Duodenal mucosa (tissue), 2 donors: Measurements from ENCODE around the gene TET2.

Source experiments
- H3K27ac ChIP-seq: one replicate; pipeline ENCODE4 v1.7.0; 2013; ENCODE audit warnings: low read depth, low read length
- H3K27me3 ChIP-seq, 2 donors: one replicate each; pipeline ENCODE4 v1.7.0; 2013; ENCODE audit warnings: low read length in 2 of 2, control low read depth in 1 of 2; ENCODE audit not compliant: insufficient read depth in 2 of 2, control insufficient read depth in 1 of 2
- H3K36me3 ChIP-seq, 2 donors: one replicate each; pipeline ENCODE4 v1.7.0; 2013; ENCODE audit warnings: low read length in 2 of 2, control low read depth in 1 of 2; ENCODE audit not compliant: insufficient read depth in 2 of 2, control insufficient read depth in 1 of 2
- H3K4me1 ChIP-seq, 2 donors: one replicate each; pipeline ENCODE4 v1.7.0; 2013; ENCODE audit warnings: low read length in 2 of 2, control low read depth in 1 of 2; ENCODE audit not compliant: insufficient read depth in 2 of 2, control insufficient read depth in 1 of 2
- H3K4me3 ChIP-seq, 2 donors: one replicate each; pipeline ENCODE4 v1.7.0; 2013; ENCODE audit warnings: low read length in 2 of 2, low read depth in 1 of 2
- H3K9ac ChIP-seq, 2 donors: one replicate each; pipeline ENCODE4 v1.7.0; 2013; ENCODE audit warnings: low read length in 2 of 2, low read depth in 1 of 2
- H3K9me3 ChIP-seq, 2 donors: one replicate each; pipeline ENCODE4 v1.7.0; 2013; ENCODE audit warnings: low read length in 2 of 2, control low read depth in 1 of 2; ENCODE audit not compliant: control insufficient read depth in 1 of 2

The TET2 gene

GRCh38 chr4:105154576-105154975 lies 7.9 kb downstream of the TET2 start:
- Histone ChIP-seq H3K9me3 (no peaks in the 10 kb centered on the region), H3K9ac (no peak overlapping the region), H3K4me1 (peaks cover 0 to 26% of the 10 kb centered on the region in 2 donors), H3K4me3 (no peak overlapping the region), H3K27ac (no peak overlapping the region), H3K36me3 (no peaks in the 10 kb centered on the region), H3K27me3 (no peaks in the 10 kb centered on the region)

DNA sequence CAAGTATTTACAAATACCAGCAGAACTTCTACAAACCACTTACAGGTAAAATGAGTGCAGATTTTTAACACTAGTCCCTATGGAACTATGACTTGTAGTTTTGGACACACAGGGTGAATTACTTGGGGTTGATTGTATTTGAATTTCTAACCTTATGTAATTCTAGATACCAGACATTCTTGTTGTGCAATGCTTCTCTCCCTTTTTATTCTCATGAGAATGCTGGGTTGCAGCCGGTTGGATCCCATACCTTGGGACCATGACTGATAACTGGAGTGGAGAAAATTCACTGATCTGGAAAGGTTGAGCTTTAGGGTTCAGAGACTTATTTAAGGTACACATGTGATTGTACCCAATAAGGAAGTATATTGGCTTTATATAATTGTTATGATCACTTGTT lies 8.8 kb downstream of the TET2 start:
- no peak overlapping the region for H3K9ac ChIP-seq
- no peak overlapping the region for H3K27ac ChIP-seq
- H3K27me3 ChIP-seq = no peaks in the 10 kb centered on the region
- no peak overlapping the region for H3K4me3 ChIP-seq
- peaks cover 0 to 18% of the 10 kb centered on the region in 2 donors for H3K4me1 ChIP-seq
- no peaks in the 10 kb centered on the region for H3K9me3 ChIP-seq
- H3K36me3 ChIP-seq = no peaks in the 10 kb centered on the region

GRCh38 chr4:105158837-105159236 lies 12.2 kb downstream of the TET2 start:
- no peak overlapping the region for H3K4me3 ChIP-seq
- no peaks in the 10 kb centered on the region for H3K27me3 ChIP-seq
- no peaks in the 10 kb centered on the region for H3K9me3 ChIP-seq
- H3K36me3 ChIP-seq = no peaks in the 10 kb centered on the region
- no peak overlapping the region for H3K27ac ChIP-seq
- H3K4me1 ChIP-seq = peaks cover 3 to 16% of the 10 kb centered on the region in 2 donors
- H3K9ac ChIP-seq = no peak overlapping the region

GRCh38 chr4:105162123-105162796 lies 15.6 kb downstream of the TET2 start:
- H3K4me1 ChIP-seq = peaks cover 0 to 3% of the 10 kb centered on the region in 2 donors
- no peaks in the 10 kb centered on the region for H3K27me3 ChIP-seq
- no peak overlapping the region for H3K9ac ChIP-seq
- H3K4me3 ChIP-seq = no peak overlapping the region
- no peaks in the 10 kb centered on the region for H3K36me3 ChIP-seq
- no peaks in the 10 kb centered on the region for H3K9me3 ChIP-seq
- no peak overlapping the region for H3K27ac ChIP-seq

DNA sequence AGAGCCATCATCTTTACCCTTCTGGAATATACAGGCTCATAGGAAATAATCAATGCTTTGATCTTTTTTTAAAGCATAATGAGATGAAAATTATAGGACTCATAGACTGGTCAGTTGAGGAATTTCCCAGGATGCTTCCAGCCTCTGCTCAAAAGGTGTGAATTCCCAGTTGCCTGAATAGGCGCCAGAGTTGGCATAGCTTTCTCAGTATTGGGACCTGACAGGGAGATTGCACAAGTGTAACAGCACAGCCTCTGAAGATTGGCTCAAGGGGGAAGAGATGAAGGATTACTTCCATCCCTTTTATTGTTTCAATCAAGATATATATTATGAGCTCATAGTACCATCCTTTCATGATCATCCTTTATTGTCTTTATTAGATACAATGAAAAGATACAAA lies 17.9 kb downstream of the TET2 start:
- Histone ChIP-seq H3K9me3 (no peaks in the 10 kb centered on the region), H3K4me1 (peaks cover 0 to 3% of the 10 kb centered on the region in 2 donors), H3K27me3 (no peaks in the 10 kb centered on the region), H3K27ac (no peak overlapping the region), H3K9ac (no peak overlapping the region), H3K36me3 (no peaks in the 10 kb centered on the region), H3K4me3 (no peak overlapping the region)

GRCh38 chr4:105166066-105166465 lies 19.4 kb downstream of the TET2 start:
- no peak overlapping the region for H3K27ac ChIP-seq
- no peak overlapping the region for H3K9ac ChIP-seq
- H3K36me3 ChIP-seq = no peaks in the 10 kb centered on the region
- H3K4me1 ChIP-seq = peaks cover 0 to 3% of the 10 kb centered on the region in 2 donors
- no peaks in the 10 kb centered on the region for H3K9me3 ChIP-seq
- no peaks in the 10 kb centered on the region for H3K27me3 ChIP-seq
- H3K4me3 ChIP-seq = no peak overlapping the region

DNA sequence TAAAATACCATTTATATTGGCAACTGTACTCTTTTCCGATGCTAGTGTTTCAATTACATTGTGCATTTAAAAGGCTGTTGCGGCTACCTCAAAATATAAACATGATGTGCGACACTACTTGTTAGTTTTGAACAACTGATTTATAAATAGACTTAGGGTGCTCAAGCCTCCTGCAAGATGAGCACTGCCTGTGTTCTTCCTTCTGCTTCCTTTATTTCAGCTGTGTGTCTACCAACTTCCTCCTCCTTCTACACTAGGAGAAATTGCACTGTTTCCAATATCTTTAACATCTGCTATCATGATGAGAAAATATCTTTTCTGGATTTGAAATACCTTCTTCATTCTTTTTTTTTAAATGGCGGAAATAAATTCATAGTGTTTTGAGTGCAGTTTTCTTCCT lies 24.0 kb downstream of the TET2 start:
- H3K9me3 ChIP-seq = no peaks in the 10 kb centered on the region
- no peaks in the 10 kb centered on the region for H3K27me3 ChIP-seq
- H3K4me3 ChIP-seq = no peak overlapping the region
- no peak overlapping the region for H3K27ac ChIP-seq
- H3K36me3 ChIP-seq = no peaks in the 10 kb centered on the region
- peaks cover 0 to 3% of the 10 kb centered on the region in 2 donors for H3K4me1 ChIP-seq
- H3K9ac ChIP-seq = no peak overlapping the region

- Histone ChIP-seq H3K4me3 (no peak overlapping the region), H3K27me3 (no peaks in the 10 kb centered on the region), H3K9ac (no peak overlapping the region), H3K27ac (no peak overlapping the region), H3K4me1 (peaks cover 0 to 3% of the 10 kb centered on the region in 2 donors), H3K9me3 (no peaks in the 10 kb centered on the region), H3K36me3 (no peaks in the 10 kb centered on the region)
Observed at GRCh38 chr4:105171912-105172311, 25.2 kb downstream of the TET2 start.

- H3K36me3 ChIP-seq = no peaks in the 10 kb centered on the region
- no peak overlapping the region for H3K27ac ChIP-seq
- peaks cover 0 to 3% of the 10 kb centered on the region in 2 donors for H3K4me1 ChIP-seq
- H3K9me3 ChIP-seq = no peaks in the 10 kb centered on the region
- H3K9ac ChIP-seq = no peak overlapping the region
- no peak overlapping the region for H3K4me3 ChIP-seq
- no peaks in the 10 kb centered on the region for H3K27me3 ChIP-seq
Observed at GRCh38 chr4:105174098-105174497, 27.4 kb downstream of the TET2 start.

GRCh38 chr4:105179539-105180401 lies 33.1 kb downstream of the TET2 start:
- Histone ChIP-seq H3K27ac (no peak overlapping the region), H3K4me3 (no peak overlapping the region), H3K36me3 (no peaks in the 10 kb centered on the region), H3K4me1 (peaks cover 12 to 23% of the 10 kb centered on the region in 2 donors), H3K9ac (no peak overlapping the region), H3K9me3 (no peaks in the 10 kb centered on the region), H3K27me3 (no peaks in the 10 kb centered on the region)
